GM18868 (cell line): ENCODE data around the gene TAF13.

Source experiments
- ATAC-seq: cut with Tn5 transposase; IDR thresholded peaks from one replicate; pipeline ENCODE4 v1.9.1; 2021; ENCODE audit warnings: mild to moderate bottlenecking, moderate library complexity; ENCODE audit not compliant: unreplicated experiment

The TAF13 gene, protein sequence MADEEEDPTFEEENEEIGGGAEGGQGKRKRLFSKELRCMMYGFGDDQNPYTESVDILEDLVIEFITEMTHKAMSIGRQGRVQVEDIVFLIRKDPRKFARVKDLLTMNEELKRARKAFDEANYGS

DNA sequence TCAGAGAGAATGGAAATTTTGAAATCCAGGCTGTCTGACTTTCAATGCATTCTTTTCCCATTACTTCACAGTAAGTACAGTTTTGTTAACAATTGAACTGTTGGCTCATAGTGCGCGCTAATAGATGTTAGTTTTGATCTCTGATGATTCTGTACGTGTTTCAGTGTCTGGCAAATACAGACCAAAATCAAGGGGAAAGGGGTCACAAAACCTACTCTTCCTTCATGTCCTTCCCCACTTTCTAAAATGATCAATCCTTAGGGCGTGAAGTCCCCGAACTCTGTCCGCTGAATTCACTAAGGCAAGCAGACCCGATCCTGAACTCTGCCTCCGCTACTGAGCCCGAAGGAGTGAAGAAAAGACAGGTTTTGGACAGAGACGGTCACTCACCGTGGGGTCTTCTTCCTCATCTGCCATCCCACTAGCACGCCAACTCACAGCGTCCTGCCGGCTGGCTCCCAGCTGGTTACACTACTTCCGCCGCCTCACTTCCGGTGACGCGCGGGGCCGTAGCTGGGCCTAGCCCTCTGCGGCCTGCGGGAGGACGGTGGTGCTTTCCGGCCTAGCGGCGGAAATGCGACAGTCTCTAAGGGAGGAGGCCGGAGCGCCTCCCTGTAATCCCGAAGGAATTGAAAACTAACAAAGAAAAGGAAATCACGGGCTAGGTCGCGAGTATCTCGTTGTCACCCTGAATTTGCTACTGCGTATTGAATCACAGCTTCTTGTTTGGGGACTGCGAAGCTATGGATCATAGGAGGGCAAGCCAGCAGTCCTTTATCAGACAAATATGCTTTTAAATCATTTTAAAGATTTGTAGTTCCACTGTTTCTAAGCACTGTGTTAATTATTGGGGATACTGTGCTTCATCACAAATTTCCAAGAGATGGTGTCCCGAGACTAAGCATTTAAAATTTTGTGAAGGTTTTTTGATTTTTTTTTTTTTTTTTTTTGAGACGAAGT is at the start of gene TAF13:
TSS of gene TAF13 (minus strand) at position 473 of the 960 bp plus-strand sequence. CDS start at position 417, 56 bp downstream.
- ATAC-seq, result peak; percentile 100

DNA sequence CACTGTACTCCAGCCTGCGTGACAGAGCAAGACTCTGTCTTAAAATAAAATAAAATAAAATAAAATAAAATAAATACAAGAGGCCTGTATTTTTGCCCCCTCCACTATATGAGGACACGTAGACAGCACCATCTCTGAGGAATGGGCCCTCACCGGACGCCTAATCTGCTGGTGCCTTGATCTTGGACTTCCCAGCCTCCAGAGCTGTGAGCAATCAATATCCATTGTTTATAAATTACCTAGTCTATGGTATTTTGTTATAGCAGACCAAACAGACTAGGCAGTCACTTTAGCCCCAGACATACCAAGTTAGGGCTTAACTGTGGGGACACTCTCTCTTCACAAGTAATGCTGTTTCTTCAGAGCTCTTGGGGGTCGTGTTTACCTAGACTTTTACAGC is 44.6 kb upstream of the TAF13 start:
- ATAC-seq, result no peak

DNA sequence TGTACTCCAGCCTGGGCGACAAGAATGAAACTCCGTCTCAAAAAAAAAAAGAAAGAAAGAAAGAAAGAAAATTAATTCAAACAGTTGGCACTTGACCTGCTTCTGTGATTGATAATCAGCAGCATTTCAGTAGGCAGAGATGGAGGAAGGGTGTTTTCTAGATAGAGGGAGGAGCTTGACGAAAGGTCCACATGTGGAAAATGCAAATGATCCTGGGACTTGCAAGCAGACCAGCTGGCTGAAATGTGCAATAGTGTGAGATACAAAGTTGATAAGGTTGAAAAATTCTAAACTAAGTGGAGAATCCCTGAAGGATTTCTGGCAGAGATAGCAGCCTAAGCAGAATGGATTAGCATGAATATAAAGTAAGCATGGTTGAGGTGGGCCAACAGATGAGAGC is 42.3 kb upstream of the TAF13 start:
- no peak for ATAC-seq

DNA sequence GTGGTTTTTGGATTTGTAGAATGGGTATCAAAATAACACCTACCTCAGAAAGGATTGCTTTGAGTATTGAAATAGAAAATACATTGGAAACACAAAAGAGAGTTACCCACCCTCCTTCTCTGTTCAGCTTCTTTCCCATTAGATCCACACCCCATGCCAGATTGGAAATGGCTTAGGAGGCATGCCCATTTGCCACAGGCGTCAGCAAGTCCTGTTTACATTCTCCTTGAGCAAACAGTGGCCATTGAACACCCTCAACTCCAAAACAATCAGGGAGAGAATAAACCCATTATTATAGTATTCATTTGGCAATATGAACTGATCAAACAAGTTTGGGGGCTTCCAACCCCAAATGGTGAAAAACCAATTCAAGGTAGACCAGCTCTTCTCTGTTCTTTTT is 40.5 kb upstream of the TAF13 start:
- ATAC-seq, result no peak

DNA sequence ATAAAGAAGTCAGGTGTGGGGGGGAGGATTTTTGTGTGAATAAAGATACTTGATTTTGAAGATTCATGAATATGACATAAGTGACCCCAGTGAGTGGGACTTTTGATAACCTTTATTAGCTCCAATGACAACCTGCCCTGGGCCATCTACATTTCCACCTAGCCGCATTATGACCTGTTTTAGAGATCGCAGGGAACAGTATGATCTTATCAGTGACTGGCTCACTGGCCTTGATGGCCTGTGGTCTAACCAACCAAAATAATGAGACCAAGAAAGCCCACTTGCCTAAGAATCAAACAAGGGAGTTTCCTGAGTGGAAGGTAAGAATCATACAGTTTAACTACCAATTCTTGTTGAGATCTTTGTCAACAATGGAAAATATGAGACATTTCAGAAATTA is 39.9 kb upstream of the TAF13 start:
- ATAC-seq, result no peak

DNA sequence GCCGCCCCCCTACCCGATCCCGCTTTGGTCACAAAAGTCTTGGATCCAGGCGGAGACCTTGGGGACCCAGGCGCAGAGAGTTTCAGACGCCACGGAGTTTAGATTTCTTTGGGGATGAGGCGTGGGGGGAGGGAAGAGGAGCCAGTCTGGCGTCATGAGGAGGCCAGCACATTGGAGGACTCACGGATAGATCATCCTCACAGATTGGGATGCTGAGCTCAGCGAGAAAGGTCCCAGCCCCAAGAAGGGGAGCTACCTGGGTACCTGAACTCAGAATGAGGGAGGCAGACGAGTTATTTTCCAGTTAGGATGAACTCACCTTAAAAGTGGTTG is 38.5 kb upstream of the TAF13 start:
- ATAC-seq, result no peak

DNA sequence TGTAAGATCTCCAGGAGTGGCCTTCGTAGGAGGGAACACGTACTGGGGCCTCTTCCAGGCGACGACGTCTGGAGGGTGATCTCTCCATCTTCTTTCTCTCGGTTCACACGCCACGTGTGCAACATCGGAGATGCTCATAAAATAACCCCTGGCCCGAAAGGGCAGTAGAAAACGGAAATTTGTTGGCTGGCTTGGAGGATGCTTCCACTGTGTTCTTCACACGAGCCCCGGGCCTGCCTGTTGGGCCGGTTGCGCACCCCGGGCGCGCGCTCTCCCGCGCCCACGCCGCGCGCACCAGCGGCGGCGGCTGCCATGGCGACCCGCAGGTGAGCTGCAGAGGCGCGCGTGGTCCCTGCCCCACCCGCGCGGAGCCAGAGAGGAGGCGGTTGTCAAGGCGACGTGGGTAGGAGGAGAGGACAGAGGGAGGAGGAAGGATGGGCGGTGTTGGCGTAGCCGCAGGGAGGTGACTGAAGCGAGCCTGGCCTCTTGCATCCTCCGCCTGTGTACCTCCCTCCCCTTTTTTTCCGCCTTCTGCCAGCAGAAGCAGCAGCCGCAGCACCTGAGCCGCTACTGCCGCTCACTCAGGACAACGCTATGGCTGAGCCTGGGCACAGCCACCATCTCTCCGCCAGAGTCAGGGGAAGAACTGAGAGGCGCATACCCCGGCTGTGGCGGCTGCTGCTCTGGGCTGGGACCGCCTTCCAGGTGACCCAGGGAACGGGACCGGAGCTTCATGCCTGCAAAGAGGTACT is 38.0 kb upstream of the TAF13 start, which contains the start of gene ELAPOR1:
TSS of gene ELAPOR1 (plus strand) at position 526 of the 752 bp plus-strand sequence. CDS start at position 595, 69 bp downstream.
- peak; percentile 62 for ATAC-seq

DNA sequence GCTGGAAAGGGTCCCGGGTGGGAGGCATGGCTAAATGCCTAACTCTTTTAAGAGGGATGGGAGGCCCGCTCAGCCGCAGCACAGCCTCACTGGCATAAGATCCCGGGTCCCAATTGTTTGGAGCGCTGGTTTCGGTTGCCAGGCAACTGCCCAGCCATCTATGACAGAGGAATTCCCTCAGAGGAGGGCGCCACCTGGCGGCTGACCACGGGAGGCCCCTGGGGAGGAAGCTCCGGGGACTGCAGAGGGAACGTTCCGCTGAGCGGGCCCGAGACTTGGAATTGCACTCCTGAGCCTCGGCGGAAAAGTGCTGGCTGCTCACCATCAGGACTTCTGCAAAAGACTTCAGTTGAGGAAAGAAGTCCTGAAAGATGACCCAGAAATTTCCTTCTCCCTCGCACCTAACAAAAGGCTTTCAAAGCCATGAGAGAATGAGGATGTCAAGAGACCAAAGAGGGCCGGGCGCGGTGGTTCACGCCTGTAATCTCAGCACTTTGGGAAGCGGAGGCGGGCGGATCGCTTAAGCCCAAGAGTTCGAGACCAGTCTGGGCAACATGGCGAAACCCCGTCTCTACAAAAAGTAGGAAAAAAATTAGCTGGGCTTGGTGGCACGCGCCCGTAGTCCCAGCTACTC is 37.0 kb upstream of the TAF13 start:
- peak; percentile 61 for ATAC-seq

DNA sequence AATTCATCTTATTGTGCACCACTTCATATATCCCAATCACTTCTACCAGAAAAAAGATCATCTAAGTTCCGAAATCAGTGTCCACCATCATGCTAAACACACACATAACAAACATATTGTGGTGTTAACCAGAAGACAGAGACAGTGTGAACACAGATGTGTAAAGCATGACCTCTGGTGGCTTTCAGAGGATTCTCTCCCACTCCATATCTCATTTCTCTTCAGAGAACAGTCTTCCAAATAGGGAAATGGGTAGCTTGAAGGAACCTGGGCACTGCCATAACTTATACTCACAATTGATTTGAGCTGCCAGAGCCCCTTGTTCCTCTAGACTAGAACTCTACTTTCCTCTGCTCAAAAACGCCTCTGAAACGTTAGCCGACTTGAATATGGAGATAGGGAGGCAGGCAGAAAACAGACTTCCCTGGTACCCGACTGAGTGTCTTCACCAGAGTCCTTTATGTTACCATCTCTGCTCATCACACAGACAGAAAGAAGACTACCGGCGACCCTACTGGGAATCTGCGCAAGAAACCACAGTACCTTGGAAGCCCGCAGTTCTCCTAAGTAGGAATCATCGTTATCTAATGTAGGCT is 36.4 kb upstream of the TAF13 start:
- peak; percentile 37 for ATAC-seq

DNA sequence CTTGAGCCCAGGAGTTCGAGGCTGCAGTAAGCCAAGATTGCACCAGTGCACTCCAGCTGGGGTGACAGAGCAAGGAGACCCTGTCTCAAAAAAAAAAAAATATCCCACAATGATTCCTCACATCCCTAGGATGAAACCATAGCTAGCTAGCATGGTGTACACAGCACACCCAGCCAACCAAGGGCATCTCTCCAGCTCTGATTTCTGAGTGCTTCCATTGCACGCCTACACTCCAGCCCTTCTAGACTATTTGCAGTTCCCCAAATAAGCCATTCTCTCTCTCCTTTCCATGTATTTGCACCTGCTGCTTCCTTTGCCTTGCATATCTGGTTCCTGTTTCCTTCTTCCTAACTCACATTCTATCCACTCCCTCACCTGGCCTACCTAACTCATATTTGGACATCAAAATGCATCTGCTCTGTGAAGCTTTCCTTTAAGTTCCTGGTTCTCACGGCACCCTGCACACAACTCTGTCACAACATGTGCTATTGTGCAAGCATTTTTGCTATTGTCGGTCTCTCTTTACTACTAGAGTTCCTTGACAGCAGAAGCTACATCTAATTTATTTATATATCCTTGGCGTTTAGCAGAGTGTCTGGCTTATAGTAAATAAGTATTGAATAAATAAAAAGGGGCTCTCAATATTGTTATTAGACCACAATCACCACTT is 35.7 kb upstream of the TAF13 start:
- ATAC-seq, result no peak

DNA sequence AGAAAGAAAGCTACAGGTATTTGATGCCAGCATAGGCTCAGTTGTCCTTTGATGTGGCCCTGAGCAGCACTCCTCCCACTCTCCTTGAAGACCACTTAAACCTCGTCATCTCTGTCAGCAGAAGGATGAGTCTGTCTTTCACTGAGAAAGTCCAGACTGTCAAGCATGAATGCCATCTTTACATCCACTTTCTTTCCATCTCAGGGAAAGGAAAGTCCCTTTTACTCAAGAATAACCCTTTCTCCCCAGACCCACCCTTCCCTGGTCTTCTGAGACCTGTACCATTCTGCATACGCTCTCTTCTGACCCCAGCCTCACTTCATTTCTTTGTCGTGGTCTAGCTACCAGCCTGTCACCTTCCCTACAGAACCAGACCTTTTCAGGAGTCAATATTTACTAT is 34.1 kb upstream of the TAF13 start:
- no peak for ATAC-seq

DNA sequence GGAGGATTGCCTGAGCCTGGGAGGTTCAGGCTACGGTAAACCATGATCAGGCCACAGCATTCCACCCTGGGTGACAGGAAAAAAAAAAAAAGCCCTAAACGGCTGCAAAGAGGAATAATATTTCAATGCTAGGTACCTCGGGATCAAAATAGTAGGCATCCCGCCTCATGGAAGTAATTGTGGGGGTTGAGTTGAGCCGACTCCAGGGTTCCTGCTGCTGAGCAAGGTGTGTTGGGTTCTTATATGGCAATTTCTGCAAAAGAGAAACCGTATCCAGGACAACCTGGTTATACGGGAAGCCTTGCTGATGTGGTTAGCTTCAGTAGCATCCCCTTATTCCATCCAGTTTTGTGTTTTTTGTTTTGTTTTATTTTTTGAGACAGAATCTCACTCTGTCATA is 32.0 kb upstream of the TAF13 start:
- no peak for ATAC-seq

DNA sequence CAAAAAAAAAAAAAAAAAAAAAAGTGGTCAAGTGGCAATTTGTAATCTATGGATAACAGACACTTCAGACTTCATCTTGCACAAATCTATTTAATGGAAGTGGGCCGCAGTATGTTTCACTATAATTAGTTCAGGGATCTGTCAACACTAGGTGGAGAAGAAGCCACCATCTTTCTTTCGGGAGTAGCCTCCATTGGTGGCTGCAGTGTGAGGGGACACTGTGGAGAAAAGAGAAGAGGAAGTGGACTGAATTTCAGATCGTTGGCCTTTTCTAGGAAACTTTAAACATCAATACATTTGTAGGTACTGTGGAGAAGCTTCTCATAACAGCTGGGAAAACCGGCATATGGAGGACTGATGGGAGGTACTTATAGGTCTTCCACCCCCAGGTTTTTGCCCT is 30.1 kb upstream of the TAF13 start:
- ATAC-seq, result no peak

DNA sequence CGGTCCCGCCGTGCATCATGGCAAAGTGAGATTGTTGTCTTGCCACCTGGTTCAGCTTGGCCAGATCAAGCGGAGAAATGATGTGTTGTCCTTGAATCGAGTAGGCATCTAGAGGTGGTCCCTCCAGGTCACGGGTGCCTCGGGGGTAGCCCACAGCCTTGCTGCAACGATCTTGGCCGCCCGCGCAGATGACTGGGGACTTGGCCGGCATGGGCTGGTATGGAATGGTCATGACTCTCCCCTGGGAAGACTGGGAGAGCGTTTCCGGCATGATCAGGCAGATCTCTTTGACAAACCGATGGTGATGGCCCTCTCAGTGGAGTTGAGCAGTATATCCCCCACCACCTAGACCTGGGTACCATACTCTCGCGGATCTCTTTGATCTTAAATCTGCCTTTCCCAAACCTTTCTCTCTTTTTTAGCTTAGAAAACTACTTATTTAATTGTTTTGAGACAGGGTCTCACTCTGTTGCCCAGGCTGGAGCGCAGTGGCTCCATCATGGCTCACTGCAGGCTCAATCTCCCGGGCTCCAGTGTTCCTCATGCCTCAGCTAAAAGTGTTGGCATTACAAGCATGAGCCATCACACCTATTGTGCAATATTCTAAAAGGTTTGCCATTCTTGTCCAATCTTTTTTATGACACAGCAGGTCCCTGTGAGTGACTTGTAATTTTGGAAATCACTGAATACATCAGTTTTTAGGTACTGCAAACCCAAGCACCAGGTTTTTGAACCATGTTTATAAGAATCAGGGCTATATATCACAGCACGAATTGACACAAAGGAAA is 28.8 kb upstream of the TAF13 start:
- ATAC-seq, result no peak

DNA sequence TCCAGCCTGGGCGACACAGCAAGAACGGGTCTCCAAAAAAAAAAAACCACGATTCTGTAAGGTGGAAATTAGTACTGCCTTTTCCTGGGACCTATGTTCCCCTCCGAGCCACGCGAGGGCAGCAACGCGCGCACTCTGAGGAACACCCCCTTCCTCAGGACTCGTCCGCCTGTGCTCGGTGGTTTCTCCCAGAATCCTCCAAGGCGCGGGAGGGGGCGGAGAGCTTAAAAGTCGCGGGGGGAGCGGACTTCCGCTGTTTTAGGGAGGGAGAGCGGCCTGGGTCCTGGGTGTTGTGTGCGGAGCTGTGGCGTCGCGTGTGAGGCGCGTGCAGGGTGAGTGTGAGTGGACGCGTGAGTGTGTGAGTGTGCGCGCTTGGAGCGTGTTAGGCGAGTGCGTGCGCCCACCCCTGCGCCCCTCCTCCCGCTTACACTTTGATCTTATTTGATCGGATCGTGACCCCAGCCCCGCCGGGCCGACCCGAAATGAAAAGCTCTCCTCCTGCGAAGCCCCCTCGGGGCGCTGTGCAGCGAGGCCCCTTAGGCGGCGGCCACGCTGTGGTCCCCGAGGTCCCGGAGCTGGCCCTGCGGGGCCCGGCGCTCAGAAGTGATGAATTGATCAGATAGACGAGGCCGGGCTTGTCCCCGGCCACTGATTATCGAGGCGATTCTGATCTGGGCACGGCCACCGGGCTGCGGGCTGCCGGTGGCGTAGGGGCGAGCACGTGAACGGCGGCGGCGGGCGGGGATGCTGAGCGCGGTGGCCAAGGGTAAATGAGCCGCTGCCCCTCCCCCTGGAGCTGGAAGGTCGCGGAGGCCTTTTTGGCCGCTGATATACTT is 24.4 kb upstream of the TAF13 start:
- peak; percentile 89 for ATAC-seq

DNA sequence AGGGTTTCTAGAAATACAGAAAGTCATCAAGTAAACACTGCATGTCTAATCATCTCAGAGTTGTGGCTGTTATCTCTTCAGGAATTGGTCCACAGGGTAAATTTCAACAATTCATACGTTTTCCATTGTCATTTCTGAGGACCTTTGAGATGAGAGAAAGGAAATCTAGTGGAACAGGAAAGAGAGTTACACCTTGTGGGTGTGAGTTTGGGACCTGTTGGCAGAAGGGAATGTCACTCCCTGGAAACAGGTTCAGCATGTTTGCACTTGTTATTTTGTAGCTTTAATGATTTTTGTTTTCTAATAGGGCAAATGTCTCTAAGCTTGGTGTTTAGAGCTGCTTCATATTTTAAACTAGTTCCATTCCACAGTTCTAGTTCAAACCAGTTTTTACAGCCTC is 20.3 kb upstream of the TAF13 start:
- no peak for ATAC-seq

DNA sequence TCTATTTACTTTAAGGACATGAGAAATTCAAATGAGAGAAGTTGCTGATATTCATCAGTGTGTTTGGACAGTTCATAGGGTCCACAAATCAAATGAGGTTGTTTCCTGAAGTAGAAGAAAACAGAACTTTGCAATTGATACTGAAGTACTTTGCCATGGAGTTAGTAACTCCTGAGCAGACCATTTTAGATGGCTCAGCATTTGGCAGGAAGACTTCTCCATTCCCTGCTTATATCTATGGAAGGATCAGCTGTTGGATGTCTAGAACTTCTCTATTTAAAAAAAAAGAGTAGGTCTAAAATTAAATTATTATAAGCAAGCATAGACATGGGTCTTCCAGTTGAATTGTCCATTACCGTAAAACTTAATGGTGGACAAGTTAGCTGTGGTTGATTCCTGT is 19.8 kb upstream of the TAF13 start:
- ATAC-seq, result no peak

DNA sequence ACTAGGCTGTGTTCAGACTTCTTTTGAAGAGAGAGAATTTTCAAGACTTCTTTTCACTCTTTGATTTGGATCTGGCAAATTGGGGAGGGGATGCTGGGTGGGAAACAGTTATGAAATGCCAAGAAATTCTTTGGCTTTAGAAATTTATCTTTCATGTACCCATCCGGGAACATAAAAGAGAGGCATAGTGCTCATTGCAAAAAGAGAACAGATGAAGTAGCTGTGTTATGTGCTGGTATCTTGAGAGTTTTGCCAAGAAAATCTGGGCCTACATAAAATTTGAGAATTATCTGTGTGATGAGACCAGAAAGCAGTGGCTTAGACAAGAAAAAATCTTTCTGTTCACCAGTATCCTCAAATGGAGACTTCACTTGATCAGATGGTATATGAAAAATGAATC is 19.1 kb upstream of the TAF13 start:
- ATAC-seq, result no peak

DNA sequence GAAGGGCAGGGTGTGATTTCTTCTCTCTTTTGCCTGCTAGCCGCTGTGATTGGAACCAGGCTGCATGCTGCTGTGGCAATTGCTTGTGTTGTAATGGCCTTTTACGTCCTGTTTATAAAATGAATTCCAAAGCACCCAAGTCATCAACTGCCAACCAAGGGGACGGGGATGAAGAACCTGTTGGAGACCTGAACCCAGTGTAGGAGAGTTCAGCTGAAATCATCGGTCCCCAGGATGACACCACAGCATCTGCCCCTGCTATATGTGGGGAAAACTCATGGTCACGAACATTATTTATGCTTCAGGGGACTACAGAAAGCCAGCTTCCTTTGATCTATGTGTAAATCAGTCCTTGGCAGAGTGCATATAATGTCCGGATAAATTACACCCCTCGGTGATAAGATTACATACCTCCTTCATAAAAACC is 18.6 kb upstream of the TAF13 start:
- ATAC-seq, result no peak
